ENCODE data around the gene GLCE. TPM values are rescaled to one million over a fixed set of nuclear protein-coding genes. Genes with fewer than 3 reads are reported as not detected.

GLCE gene
- total RNA-seq, 2 donors from 2014 or later, result 16.3 to 17.2 TPM

DNA sequence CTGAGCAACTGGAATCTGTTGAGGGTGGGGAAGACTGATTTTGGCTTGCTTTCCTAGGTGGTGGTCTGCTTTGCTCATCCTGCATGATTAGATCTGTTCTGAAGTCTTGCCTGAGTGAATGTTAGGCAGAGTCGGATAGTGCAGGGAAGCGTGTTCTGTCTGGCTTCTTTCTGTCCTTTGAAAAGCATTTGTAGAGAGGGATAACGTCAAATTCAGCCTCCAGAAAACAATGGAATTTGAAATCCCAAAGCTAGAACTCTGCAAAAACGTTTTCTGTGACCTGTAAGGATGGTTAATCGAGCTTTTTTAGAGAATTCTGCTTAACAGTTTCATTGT lies 1.4 kb downstream of the GLCE start:
- Histone ChIP-seq H3K27ac (ENCODE audit: low read depth, low read length) (no peak overlapping the region), H3K9ac (ENCODE audit: extremely low read depth, low read length, poor library complexity, severe bottlenecking) (peak overlapping the region; percentile 65), H3K4me1 (ENCODE audit: control insufficient read depth, insufficient read depth, low read length) (no peaks in the 10 kb centered on the region), H3K27me3 (ENCODE audit: control insufficient read depth, insufficient read depth, low read length, poor library complexity, severe bottlenecking) (no peaks in the 10 kb centered on the region), H3K4me3 (ENCODE audit: low read length) (peak overlapping the region; percentile 92), H3K36me3 (ENCODE audit: control insufficient read depth, insufficient read depth, low read length) (no peaks in the 10 kb centered on the region), H3K9me3 (ENCODE audit: control insufficient read depth, low read length) (no peaks in the 10 kb centered on the region)
- no peak for DNase-seq
- peaks cover 9% of the 10 kb centered on the region for H3K27me3 Mint-ChIP-seq (ENCODE audit: insufficient read depth)
- peak overlapping the region; percentile 94 for H3K4me3 Mint-ChIP-seq
- H3K27ac Mint-ChIP-seq, result peak overlapping the region; percentile 77
- no peaks in the 10 kb centered on the region for H3K36me3 Mint-ChIP-seq (ENCODE audit: low read depth)
- WGBS, 2 experiments (ENCODE audit: insufficient coverage in 1 of 2, insufficient read length in 1 of 2), result 26 to 27% methylated on average over 5 of the region's 5 CpGs
- TF ChIP-seq, protein P1, sequence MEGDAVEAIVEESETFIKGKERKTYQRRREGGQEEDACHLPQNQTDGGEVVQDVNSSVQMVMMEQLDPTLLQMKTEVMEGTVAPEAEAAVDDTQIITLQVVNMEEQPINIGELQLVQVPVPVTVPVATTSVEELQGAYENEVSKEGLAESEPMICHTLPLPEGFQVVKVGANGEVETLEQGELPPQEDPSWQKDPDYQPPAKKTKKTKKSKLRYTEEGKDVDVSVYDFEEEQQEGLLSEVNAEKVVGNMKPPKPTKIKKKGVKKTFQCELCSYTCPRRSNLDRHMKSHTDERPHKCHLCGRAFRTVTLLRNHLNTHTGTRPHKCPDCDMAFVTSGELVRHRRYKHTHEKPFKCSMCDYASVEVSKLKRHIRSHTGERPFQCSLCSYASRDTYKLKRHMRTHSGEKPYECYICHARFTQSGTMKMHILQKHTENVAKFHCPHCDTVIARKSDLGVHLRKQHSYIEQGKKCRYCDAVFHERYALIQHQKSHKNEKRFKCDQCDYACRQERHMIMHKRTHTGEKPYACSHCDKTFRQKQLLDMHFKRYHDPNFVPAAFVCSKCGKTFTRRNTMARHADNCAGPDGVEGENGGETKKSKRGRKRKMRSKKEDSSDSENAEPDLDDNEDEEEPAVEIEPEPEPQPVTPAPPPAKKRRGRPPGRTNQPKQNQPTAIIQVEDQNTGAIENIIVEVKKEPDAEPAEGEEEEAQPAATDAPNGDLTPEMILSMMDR (conservative IDR thresholded peaks at IDR 0.05), result no peak
- peaks cover 21% of the 10 kb centered on the region for H3K4me1 Mint-ChIP-seq
- H3K9me3 Mint-ChIP-seq, result no peaks in the 10 kb centered on the region

DNA sequence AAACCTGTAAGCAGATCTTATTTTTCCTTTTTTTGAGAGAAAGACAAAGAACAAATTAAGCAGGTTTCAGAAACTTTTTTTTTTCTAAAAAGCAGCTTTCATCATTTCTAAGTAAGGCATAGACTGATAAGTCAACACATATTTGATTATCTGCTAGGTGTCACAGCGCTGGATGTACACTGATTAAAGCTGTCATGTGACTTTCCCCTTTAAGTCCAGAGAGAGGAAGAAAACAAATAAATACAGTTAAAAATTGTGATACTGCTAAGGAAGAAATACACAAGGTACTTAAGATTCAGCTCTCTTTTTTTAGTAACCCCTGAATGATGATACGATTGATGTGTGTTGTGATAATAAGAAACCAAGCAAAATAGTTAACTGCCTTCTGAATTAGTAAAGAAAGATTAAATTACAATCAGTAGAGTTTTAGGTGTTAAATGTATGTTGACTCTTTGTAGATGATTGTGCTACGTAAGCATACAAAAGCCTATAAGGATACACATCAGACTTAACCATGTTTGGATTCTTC lies 2.8 kb downstream of the GLCE start:
- Histone ChIP-seq H3K9ac (ENCODE audit: extremely low read depth, low read length, poor library complexity, severe bottlenecking) (no peak overlapping the region), H3K36me3 (ENCODE audit: control insufficient read depth, insufficient read depth, low read length) (no peaks in the 10 kb centered on the region), H3K4me1 (ENCODE audit: control insufficient read depth, insufficient read depth, low read length) (no peaks in the 10 kb centered on the region), H3K27ac (ENCODE audit: low read depth, low read length) (no peak overlapping the region), H3K27me3 (ENCODE audit: control insufficient read depth, insufficient read depth, low read length, poor library complexity, severe bottlenecking) (no peaks in the 10 kb centered on the region), H3K9me3 (ENCODE audit: control insufficient read depth, low read length) (no peaks in the 10 kb centered on the region), H3K4me3 (ENCODE audit: low read length) (peak overlapping the region; percentile 1)
- Mint-ChIP-seq H3K9me3 (no peaks in the 10 kb centered on the region), H3K27me3 (ENCODE audit: insufficient read depth) (peaks cover 9% of the 10 kb centered on the region), H3K4me3 (no peak overlapping the region), H3K36me3 (ENCODE audit: low read depth) (no peaks in the 10 kb centered on the region), H3K4me1 (peaks cover 25% of the 10 kb centered on the region), H3K27ac (no peak overlapping the region)
- WGBS, 2 experiments (ENCODE audit: insufficient coverage in 1 of 2, insufficient read length in 1 of 2), result 77 to 83% methylated on average over 1 to 3 of the region's 3 CpGs
- no peak for DNase-seq
- TF ChIP-seq, protein P1 (conservative IDR thresholded peaks at IDR 0.05), result no peak

GRCh38 chr15:69164807-69165636 lies 4.6 kb downstream of the GLCE start:
- no peak overlapping the region for H3K27ac ChIP-seq (ENCODE audit: low read depth, low read length)
- Mint-ChIP-seq H3K36me3 (ENCODE audit: low read depth) (peaks cover 3% of the 10 kb centered on the region), H3K4me3 (no peak overlapping the region), H3K4me1 (peaks cover 21% of the 10 kb centered on the region), H3K27me3 (ENCODE audit: insufficient read depth) (peaks cover 9% of the 10 kb centered on the region), H3K27ac (no peak overlapping the region), H3K9me3 (no peaks in the 10 kb centered on the region)
- H3K9me3 ChIP-seq (ENCODE audit: control insufficient read depth, low read length), result no peaks in the 10 kb centered on the region
- WGBS, 2 experiments (ENCODE audit: insufficient coverage in 1 of 2, insufficient read length in 1 of 2), result 87 to 91% methylated on average over 3 of the region's 3 CpGs
- peaks cover 7% of the 10 kb centered on the region for H3K36me3 ChIP-seq (ENCODE audit: control insufficient read depth, insufficient read depth, low read length)
- H3K4me1 ChIP-seq (ENCODE audit: control insufficient read depth, insufficient read depth, low read length), result no peaks in the 10 kb centered on the region
- H3K9ac ChIP-seq (ENCODE audit: extremely low read depth, low read length, poor library complexity, severe bottlenecking), result no peak overlapping the region
- H3K4me3 ChIP-seq (ENCODE audit: low read length), result no peak overlapping the region
- no peak for DNase-seq
- TF ChIP-seq, protein P1 (conservative IDR thresholded peaks at IDR 0.05), result no peak
- H3K27me3 ChIP-seq (ENCODE audit: control insufficient read depth, insufficient read depth, low read length, poor library complexity, severe bottlenecking), result no peaks in the 10 kb centered on the region

All from endodermal cell (in vitro differentiated cells).